Prostate gland (tissue), 2 donors: ENCODE data around the gene RAB40C.

Source experiments
- POLR2A ChIP-seq: fragments of 450-650 bp; IDR thresholded peaks from one replicate; pipeline ENCODE4 v1.6.1; 2016; ENCODE audit warnings: antibody characterized with exemption, mild to moderate bottlenecking
- TF ChIP-seq, protein P1 (sequence below), 4 experiments: fragments of 200-600 bp in 2 of 4; fragments of 450-650 bp in 2 of 4; sonication (generic) in 2 of 4; IDR thresholded peaks; 1 replicate in 3 of 4; 2 replicates in 1 of 4; pipeline ENCODE4 v1.5.1; 2016 to 2019; ENCODE audit warnings: antibody characterized with exemption in 4 of 4, mild to moderate bottlenecking in 2 of 4, moderate library complexity in 2 of 4

DNA sequence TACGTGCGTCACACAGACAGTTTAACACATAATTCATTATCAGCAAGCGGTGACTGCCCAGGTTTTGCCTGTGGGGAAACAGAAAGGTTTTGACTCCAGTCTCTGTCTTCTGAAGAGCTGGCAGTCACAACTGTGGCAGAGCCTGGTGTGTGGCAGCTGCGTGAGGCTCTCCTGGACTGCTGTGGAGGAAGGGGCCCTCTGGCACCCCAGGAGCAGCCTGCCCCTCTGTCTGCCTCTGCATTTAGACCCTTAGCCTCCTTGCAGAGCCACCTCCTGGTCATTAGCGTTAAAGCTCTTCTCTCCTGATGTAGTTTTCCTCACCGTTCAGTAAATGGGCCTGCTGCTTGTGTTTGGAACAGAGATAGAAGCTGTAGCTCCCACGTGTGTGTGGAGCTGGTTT lies 10.9 kb downstream of the RAB40C start:
- TF ChIP-seq, protein P1, sequence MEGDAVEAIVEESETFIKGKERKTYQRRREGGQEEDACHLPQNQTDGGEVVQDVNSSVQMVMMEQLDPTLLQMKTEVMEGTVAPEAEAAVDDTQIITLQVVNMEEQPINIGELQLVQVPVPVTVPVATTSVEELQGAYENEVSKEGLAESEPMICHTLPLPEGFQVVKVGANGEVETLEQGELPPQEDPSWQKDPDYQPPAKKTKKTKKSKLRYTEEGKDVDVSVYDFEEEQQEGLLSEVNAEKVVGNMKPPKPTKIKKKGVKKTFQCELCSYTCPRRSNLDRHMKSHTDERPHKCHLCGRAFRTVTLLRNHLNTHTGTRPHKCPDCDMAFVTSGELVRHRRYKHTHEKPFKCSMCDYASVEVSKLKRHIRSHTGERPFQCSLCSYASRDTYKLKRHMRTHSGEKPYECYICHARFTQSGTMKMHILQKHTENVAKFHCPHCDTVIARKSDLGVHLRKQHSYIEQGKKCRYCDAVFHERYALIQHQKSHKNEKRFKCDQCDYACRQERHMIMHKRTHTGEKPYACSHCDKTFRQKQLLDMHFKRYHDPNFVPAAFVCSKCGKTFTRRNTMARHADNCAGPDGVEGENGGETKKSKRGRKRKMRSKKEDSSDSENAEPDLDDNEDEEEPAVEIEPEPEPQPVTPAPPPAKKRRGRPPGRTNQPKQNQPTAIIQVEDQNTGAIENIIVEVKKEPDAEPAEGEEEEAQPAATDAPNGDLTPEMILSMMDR (IDR thresholded peaks at IDR 0.05) = no peak
- no peak for TF ChIP-seq POLR2A
